ENCODE results near the gene OVOL2. TPM values are rescaled to one million over a fixed set of nuclear protein-coding genes. Genes with fewer than 3 reads are reported as not detected.
"Not testable (repeated sequence)": the region's sequence is repeated elsewhere in the genome, so short reads cannot be mapped to it uniquely, and the experiment has no call there.

OVOL2 gene
- total RNA-seq, 2 experiments from 2014 or later, result not detected

GRCh38 chr20:18080836-18081235 lies 23.1 kb upstream of the OVOL2 start:
- H3K4me3 Mint-ChIP-seq; H3K9me3 Mint-ChIP-seq; DNase-seq; CTCF ChIA-PET; H3K36me3 Mint-ChIP-seq (ENCODE audit: low read depth); POLR2A ChIA-PET; H3K4me1 Mint-ChIP-seq; H3K27me3 Mint-ChIP-seq; H3K27ac Mint-ChIP-seq: not testable (repeated sequence)

- no peaks in the 10 kb centered on the region for H3K9me3 Mint-ChIP-seq
- no peaks in the 10 kb centered on the region for H3K4me1 Mint-ChIP-seq
- no peak for DNase-seq
- H3K27me3 Mint-ChIP-seq, result peaks cover 5% of the 10 kb centered on the region
- CTCF ChIA-PET, result interaction anchor here (0.5 kb wide), 1 partner anchor 398 kb away, joined by 3 read pairs; no protein-coding TSS in a partner anchor
- H3K4me3 Mint-ChIP-seq, result no peak overlapping the region
- no peak overlapping the region for H3K27ac Mint-ChIP-seq
- no peaks in the 10 kb centered on the region for H3K36me3 Mint-ChIP-seq (ENCODE audit: low read depth)
- POLR2A ChIA-PET, result interaction anchor here (0.5 kb wide), 1 partner anchor 20 kb away, joined by 4 read pairs; no protein-coding TSS in a partner anchor
Observed at GRCh38 chr20:18079756-18080353, 22.1 kb upstream of the OVOL2 start.

DNA sequence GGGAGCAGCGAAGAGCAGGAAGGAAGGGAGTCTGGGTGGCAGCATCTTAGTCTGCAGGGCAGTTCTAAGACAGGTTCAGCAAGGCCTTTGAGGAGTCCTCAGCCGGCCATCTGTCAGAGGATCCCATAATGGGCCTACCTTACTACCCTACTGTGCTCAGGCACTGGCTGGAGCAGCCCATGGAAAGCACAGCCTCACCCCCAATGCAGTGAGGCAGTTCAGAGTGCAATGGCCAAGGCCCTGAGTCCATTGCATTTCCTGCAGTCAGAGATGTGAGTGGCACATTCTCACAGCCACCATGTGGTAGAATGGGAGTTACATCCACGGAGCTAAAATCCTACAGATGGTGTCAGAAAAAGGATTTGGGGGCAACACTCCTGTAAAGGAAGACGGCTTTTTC lies 19.4 kb upstream of the OVOL2 start:
- Mint-ChIP-seq H3K4me1 (no peaks in the 10 kb centered on the region), H3K27me3 (peaks cover 5% of the 10 kb centered on the region), H3K27ac (no peak overlapping the region), H3K4me3 (no peak overlapping the region), H3K36me3 (ENCODE audit: low read depth) (no peaks in the 10 kb centered on the region), H3K9me3 (no peaks in the 10 kb centered on the region)
- POLR2A ChIA-PET, result no interaction called here
- CTCF ChIA-PET, result interaction anchor here (0.5 to 0.8 kb wide), 2 partner anchors 9 to 1866 kb away, joined by 3 read pairs; no protein-coding TSS in a partner anchor
- no peak for DNase-seq

DNA sequence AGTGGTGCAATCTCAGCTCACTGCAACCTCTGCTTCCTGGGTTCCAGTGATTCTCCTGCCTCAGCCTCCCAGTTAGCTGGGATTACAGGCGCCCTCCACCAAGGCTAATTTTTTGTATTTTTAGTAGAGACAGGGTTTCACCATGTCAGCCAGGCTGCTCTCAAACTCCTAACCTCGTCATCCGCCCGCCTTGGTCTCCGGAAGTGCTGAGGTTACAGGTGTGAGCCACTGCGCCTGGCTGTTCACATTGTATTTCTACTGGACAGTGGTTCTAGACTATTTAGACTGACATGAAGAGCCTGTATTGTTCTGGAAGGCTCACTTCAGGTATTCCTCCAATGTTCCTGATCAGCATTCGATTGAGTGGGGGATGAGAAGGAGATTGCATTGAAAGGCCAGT lies 14.8 kb upstream of the OVOL2 start:
- Mint-ChIP-seq H3K27me3 (peaks cover 12% of the 10 kb centered on the region), H3K27ac (no peak overlapping the region), H3K9me3 (no peaks in the 10 kb centered on the region), H3K4me1 (no peaks in the 10 kb centered on the region), H3K4me3 (no peak overlapping the region), H3K36me3 (ENCODE audit: low read depth) (no peaks in the 10 kb centered on the region)
- DNase-seq, result no peak
- ChIA-PET CTCF (no interaction called here), POLR2A (no interaction called here)

GRCh38 chr20:18066421-18067333 lies 9.0 kb upstream of the OVOL2 start:
- CTCF ChIA-PET, result no interaction called here
- H3K4me3 Mint-ChIP-seq, result no peak overlapping the region
- H3K36me3 Mint-ChIP-seq (ENCODE audit: low read depth), result no peaks in the 10 kb centered on the region
- no peak for DNase-seq
- no peaks in the 10 kb centered on the region for H3K4me1 Mint-ChIP-seq
- H3K27me3 Mint-ChIP-seq, result peaks cover 17% of the 10 kb centered on the region
- no peak overlapping the region for H3K27ac Mint-ChIP-seq
- no peaks in the 10 kb centered on the region for H3K9me3 Mint-ChIP-seq
- POLR2A ChIA-PET, result no interaction called here

GRCh38 chr20:18063676-18064075 lies 6.0 kb upstream of the OVOL2 start:
- H3K4me3 Mint-ChIP-seq, result no peak overlapping the region
- peaks cover 37% of the 10 kb centered on the region for H3K27me3 Mint-ChIP-seq
- H3K9me3 Mint-ChIP-seq, result no peaks in the 10 kb centered on the region
- H3K36me3 Mint-ChIP-seq (ENCODE audit: low read depth), result no peaks in the 10 kb centered on the region
- no peaks in the 10 kb centered on the region for H3K4me1 Mint-ChIP-seq
- ChIA-PET POLR2A (no interaction called here), CTCF (interaction anchor here (0.7 kb wide), 1 partner anchor 310 kb away, joined by 3 read pairs; no protein-coding TSS in a partner anchor)
- DNase-seq, result no peak
- no peak overlapping the region for H3K27ac Mint-ChIP-seq

- peaks cover 57% of the 10 kb centered on the region for H3K27me3 Mint-ChIP-seq
- ChIA-PET POLR2A (no interaction called here), CTCF (interaction anchor here (1.4 kb wide), 1 partner anchor 14 kb away, joined by 4 read pairs; no protein-coding TSS in a partner anchor)
- no peak overlapping the region for H3K4me3 Mint-ChIP-seq
- peaks cover 2% of the 10 kb centered on the region for H3K36me3 Mint-ChIP-seq (ENCODE audit: low read depth)
- H3K9me3 Mint-ChIP-seq, result no peaks in the 10 kb centered on the region
- no peak overlapping the region for H3K27ac Mint-ChIP-seq
- DNase-seq, result no peak
- peaks cover 12% of the 10 kb centered on the region for H3K4me1 Mint-ChIP-seq
Observed at GRCh38 chr20:18059603-18060002, 1.9 kb upstream of the OVOL2 start.

- Mint-ChIP-seq H3K9me3 (no peaks in the 10 kb centered on the region), H3K27ac (no peak overlapping the region), H3K4me1 (peaks cover 12% of the 10 kb centered on the region), H3K27me3 (peaks cover 64% of the 10 kb centered on the region), H3K4me3 (peak overlapping the region; percentile 31), H3K36me3 (ENCODE audit: low read depth) (peaks cover 2% of the 10 kb centered on the region)
- ChIA-PET CTCF (interaction anchor here (0.9 to 1.4 kb wide), 2 partner anchors 12 to 15 kb away, joined by 4 read pairs; no protein-coding TSS in a partner anchor), POLR2A (no interaction called here)
- DNase-seq, result no peak
Observed at GRCh38 chr20:18058661-18059467, 1.1 kb upstream of the OVOL2 start.

DNA sequence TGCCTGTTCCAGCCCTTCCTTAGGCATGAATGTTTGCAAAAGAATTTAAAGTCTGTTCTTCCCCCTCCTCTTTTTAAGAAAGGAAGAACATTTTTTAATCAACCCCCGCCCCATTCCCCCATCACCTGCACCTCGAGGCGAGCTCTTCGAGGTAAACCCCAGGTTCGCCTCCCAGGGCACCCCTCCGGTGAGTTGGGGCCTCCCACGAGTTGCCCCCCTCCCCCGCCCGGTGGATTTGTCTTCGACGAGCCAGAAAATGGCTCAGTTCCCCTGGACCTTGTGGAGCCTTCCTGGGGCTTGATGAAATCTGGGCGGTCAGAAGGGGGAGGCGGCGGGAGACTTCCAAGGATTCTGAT lies 256 bp upstream of the OVOL2 start:
- Mint-ChIP-seq H3K4me1 (peaks cover 12% of the 10 kb centered on the region), H3K27ac (no peak overlapping the region), H3K9me3 (no peaks in the 10 kb centered on the region), H3K27me3 (peaks cover 69% of the 10 kb centered on the region), H3K4me3 (no peak overlapping the region), H3K36me3 (ENCODE audit: low read depth) (peaks cover 2% of the 10 kb centered on the region)
- POLR2A ChIA-PET, result no interaction called here
- CTCF ChIA-PET, result interaction anchor here (0.6 to 0.9 kb wide), 2 partner anchors 11 to 158 kb away, joined by 3 to 4 read pairs; no protein-coding TSS in a partner anchor
- DNase-seq, result no peak

GRCh38 chr20:18056174-18057100 lies 1.3 kb downstream of the OVOL2 start:
- Mint-ChIP-seq H3K36me3 (ENCODE audit: low read depth) (peaks cover 2% of the 10 kb centered on the region), H3K4me1 (peaks cover 12% of the 10 kb centered on the region), H3K27ac (no peak overlapping the region), H3K27me3 (peaks cover 70% of the 10 kb centered on the region), H3K4me3 (peak overlapping the region; percentile 55), H3K9me3 (no peaks in the 10 kb centered on the region)
- ChIA-PET POLR2A (no interaction called here), CTCF (no interaction called here)
- DNase-seq, result no peak

GRCh38 chr20:18055261-18055660 lies 2.5 kb downstream of the OVOL2 start:
- no peak overlapping the region for H3K27ac Mint-ChIP-seq
- ChIA-PET POLR2A (no interaction called here), CTCF (no interaction called here)
- peaks cover 2% of the 10 kb centered on the region for H3K36me3 Mint-ChIP-seq (ENCODE audit: low read depth)
- no peak for DNase-seq
- H3K9me3 Mint-ChIP-seq, result no peaks in the 10 kb centered on the region
- H3K27me3 Mint-ChIP-seq, result peaks cover 72% of the 10 kb centered on the region
- no peak overlapping the region for H3K4me3 Mint-ChIP-seq
- peaks cover 12% of the 10 kb centered on the region for H3K4me1 Mint-ChIP-seq

DNA sequence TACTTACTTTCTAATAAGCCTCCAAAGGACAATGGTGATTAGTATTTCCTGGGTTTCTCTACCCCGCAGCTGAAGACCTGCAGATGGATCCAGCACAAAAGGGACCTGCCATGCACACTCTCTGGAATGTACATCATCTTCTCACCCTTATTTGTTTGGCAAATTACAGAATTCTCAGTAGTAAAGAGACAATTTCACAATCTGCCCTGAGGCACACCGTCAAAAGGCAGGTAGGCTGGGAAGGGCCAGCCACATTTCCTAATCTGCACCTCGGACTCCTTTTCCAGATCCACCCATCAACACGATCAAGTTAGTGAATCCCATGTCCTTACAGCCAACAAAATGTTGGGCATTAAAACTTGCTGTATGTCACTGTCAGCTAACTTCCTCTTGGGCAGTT lies 4.9 kb downstream of the OVOL2 start:
- Mint-ChIP-seq H3K36me3 (ENCODE audit: low read depth) (no peaks in the 10 kb centered on the region), H3K27ac (no peak overlapping the region), H3K9me3 (no peaks in the 10 kb centered on the region), H3K27me3 (peaks cover 59% of the 10 kb centered on the region), H3K4me3 (no peak overlapping the region), H3K4me1 (peaks cover 8% of the 10 kb centered on the region)
- ChIA-PET CTCF (no interaction called here), POLR2A (no interaction called here)
- no peak for DNase-seq
